HepG2 (cell line): Measurements from ENCODE around the gene DOC2A. TPM values are rescaled to one million over a fixed set of nuclear protein-coding genes. Genes with fewer than 3 reads are reported as not detected.

Experiments used
- CREM ChIP-seq, 2 experiments: sonication (generic) in 1 of 2; formaldehyde crosslinking in 1 of 2; IDR thresholded peaks; 2 replicates each; pipeline versions ENCODE4 v1.4.0 to v1.6.1; 2016 to 2020; ENCODE audit warnings: antibody characterized with exemption in 1 of 2, mild to moderate bottlenecking in 1 of 2, missing genetic modification reagents in 1 of 2
- ETV5 ChIP-seq: IDR thresholded peaks from 2 replicates; pipeline ENCODE4 v1.6.1; 2018; ENCODE audit warnings: missing biosample characterization, missing genetic modification reagents, inconsistent platforms, borderline replicate concordance
- SMARCC2 ChIP-seq: fragments of 450-650 bp; IDR thresholded peaks from 2 replicates; pipeline ENCODE4 v1.6.1; 2017; ENCODE audit warnings: antibody characterized with exemption, mild to moderate bottlenecking
- ZBTB40 ChIP-seq, 2 experiments: fragments of 450-650 bp in 1 of 2; sonication (generic) in 1 of 2; formaldehyde crosslinking in 1 of 2; IDR thresholded peaks; 2 replicates each; pipeline versions ENCODE4 v1.6.1 to v1.8.0; 2016 to 2022; ENCODE audit warnings: antibody characterized with exemption in 1 of 2, mild to moderate bottlenecking in 1 of 2, missing genetic modification reagents in 1 of 2
- ZFP91 ChIP-seq: sonication (generic); formaldehyde crosslinking; IDR thresholded peaks from 2 replicates; pipeline ENCODE4 v1.9.0; 2022; ENCODE audit warnings: missing genetic modification reagents, mild to moderate bottlenecking, borderline replicate concordance
- polyA plus RNA-seq, 8 experiments: library from polyadenylated mRNA; depleted of rRNA in 3 of 8; stranded (reverse) in 7 of 8; unstranded in 1 of 8; fragments of >200 nt; fragmentation: Illumina TruSeq in 4 of 8; extraction: Trizol in 4 of 8; gene quantifications; 2 replicates each; pipeline versions ENCODE4 v1.2.1 to v1.2.3, GENCODE V29; 2011 to 2016; ENCODE audit warnings: low read depth in 4 of 8, missing spikeins in 1 of 8, mixed read lengths in 1 of 8; ENCODE audit not compliant: insufficient read depth in 1 of 8
- total RNA-seq, 5 experiments: library from RNA; depleted of rRNA; stranded (reverse); fragments of >200 nt; fragmentation: Illumina TruSeq; extraction: Trizol; gene quantifications; 2 replicates each; pipeline ENCODE4 v1.2.3, GENCODE V29; 2016; ENCODE audit warnings: low read depth in 1 of 5
- TF ChIP-seq, protein P1 (sequence below): sonication (generic); formaldehyde crosslinking; IDR thresholded peaks from 2 replicates; pipeline ENCODE4 v1.4.0; 2020; ENCODE audit warnings: missing genetic modification reagents
- TF ChIP-seq, protein P2 (sequence below): sonication (generic); formaldehyde crosslinking; IDR thresholded peaks from 2 replicates; pipeline ENCODE4 v1.5.0; 2020; ENCODE audit warnings: missing genetic modification reagents, mild to moderate bottlenecking, borderline replicate concordance

Gene DOC2A
- total and polyA plus RNA-seq, 2 of the 13 experiments (the other 11 are each of a cell fraction or from before 2014, with no cell fraction given) = 0.15 to 0.55 TPM

DNA sequence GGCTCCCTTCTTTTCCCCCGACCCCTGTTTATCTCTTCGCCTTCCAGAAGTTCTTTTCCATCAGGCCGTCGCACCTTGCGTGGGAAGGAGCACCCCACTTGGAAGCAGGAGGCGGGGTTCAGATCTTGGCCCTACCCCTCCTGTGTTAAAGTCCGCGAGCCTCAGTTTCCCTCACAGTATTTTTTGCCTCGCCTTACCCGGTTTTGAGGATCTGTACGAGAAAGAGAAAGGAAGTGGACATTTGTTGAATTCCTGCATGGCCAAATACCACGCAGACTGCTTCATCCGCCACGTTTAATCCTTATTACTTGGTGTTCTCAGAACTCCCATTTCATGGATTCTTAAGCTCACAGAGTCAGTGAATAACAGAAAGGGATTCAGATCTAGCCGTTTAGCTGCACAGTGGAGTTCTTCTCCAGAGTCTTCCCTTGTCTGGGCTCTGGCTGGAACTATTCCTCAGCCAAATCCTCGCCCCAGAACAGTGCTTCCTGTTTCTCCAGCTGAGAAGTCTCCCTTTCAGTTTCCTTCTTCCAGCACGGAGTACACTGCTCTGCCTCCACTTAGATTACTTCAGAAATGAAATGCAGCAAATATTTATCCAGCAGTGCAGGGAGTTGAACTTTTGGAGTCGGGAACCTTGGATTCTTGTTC is 48.4 kb downstream of the DOC2A start (continued):
- TF ChIP-seq ZBTB40 (IDR thresholded peaks at IDR 0.05) = no peak
- TF ChIP-seq ZBTB40 (CRISPR knock-in tag; IDR thresholded peaks at IDR 0.05) = peak; percentile 6; the same call in 1 of the 2 replicates
- TF ChIP-seq ETV5 = no peak
- TF ChIP-seq CREM (IDR thresholded peaks at IDR 0.05) = peak; percentile 8; the same call in 1 of the 2 replicates
- TF ChIP-seq CREM (CRISPR knock-in tag; IDR thresholded peaks at IDR 0.05) = no peak
- TF ChIP-seq, protein P1, sequence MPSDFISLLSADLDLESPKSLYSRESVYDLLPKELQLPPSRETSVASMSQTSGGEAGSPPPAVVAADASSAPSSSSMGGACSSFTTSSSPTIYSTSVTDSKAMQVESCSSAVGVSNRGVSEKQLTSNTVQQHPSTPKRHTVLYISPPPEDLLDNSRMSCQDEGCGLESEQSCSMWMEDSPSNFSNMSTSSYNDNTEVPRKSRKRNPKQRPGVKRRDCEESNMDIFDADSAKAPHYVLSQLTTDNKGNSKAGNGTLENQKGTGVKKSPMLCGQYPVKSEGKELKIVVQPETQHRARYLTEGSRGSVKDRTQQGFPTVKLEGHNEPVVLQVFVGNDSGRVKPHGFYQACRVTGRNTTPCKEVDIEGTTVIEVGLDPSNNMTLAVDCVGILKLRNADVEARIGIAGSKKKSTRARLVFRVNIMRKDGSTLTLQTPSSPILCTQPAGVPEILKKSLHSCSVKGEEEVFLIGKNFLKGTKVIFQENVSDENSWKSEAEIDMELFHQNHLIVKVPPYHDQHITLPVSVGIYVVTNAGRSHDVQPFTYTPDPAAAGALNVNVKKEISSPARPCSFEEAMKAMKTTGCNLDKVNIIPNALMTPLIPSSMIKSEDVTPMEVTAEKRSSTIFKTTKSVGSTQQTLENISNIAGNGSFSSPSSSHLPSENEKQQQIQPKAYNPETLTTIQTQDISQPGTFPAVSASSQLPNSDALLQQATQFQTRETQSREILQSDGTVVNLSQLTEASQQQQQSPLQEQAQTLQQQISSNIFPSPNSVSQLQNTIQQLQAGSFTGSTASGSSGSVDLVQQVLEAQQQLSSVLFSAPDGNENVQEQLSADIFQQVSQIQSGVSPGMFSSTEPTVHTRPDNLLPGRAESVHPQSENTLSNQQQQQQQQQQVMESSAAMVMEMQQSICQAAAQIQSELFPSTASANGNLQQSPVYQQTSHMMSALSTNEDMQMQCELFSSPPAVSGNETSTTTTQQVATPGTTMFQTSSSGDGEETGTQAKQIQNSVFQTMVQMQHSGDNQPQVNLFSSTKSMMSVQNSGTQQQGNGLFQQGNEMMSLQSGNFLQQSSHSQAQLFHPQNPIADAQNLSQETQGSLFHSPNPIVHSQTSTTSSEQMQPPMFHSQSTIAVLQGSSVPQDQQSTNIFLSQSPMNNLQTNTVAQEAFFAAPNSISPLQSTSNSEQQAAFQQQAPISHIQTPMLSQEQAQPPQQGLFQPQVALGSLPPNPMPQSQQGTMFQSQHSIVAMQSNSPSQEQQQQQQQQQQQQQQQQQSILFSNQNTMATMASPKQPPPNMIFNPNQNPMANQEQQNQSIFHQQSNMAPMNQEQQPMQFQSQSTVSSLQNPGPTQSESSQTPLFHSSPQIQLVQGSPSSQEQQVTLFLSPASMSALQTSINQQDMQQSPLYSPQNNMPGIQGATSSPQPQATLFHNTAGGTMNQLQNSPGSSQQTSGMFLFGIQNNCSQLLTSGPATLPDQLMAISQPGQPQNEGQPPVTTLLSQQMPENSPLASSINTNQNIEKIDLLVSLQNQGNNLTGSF (CRISPR knock-in tag) = no peak
- TF ChIP-seq, protein P2, sequence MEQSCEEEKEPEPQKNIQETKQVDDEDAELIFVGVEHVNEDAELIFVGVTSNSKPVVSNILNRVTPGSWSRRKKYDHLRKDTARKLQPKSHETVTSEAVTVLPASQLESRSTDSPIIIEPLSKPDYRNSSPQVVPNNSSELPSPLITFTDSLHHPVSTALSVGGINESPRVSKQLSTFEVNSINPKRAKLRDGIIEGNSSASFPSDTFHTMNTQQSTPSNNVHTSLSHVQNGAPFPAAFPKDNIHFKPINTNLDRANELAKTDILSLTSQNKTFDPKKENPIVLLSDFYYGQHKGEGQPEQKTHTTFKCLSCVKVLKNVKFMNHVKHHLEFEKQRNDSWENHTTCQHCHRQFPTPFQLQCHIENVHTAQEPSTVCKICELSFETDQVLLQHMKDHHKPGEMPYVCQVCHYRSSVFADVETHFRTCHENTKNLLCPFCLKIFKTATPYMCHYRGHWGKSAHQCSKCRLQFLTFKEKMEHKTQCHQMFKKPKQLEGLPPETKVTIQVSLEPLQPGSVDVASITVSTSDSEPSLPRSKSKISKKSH (CRISPR knock-in tag) = 0 out of 2 replicates have a peak, but pooled peaks have one; percentile 24
- 0 out of 2 replicates have a peak, but pooled peaks have one; percentile 7 for TF ChIP-seq ZFP91 (CRISPR knock-in tag)
- no peak for TF ChIP-seq SMARCC2
